ENCODE results near the gene SH3RF3. TPM values are rescaled to one million over a fixed set of nuclear protein-coding genes. Genes with fewer than 3 reads are reported as not detected.

Gene SH3RF3
- total and polyA plus RNA-seq, 10 of the 15 experiments (the other 5 are each of a cell fraction or from before 2014, with no cell fraction given) = 0.08 to 8.8 (median 2.3) TPM

- SMC1A ChIA-PET (ENCODE audit: uncharacterized antibody, unreplicated experiment) = interaction anchor here (0.5 to 2.1 kb wide), 4 partner anchors 8 to 172 kb away, joined by 3 to 4 read pairs (median 3); no protein-coding TSS in a partner anchor
- no peak for FAIRE-seq
- WGBS (ENCODE audit: insufficient coverage, insufficient replicate concordance, low lambda C conversion rate, missing lambda C conversion rate) = 56% methylated on average over 13 of the region's 13 CpGs
Measured at GRCh38 chr2:109435901-109436598, 307.0 kb downstream of the SH3RF3 start.

More at GRCh38 chr2:109435901-109436598, 307.0 kb downstream of the SH3RF3 start:
- ChIA-PET RAD21 (ENCODE audit: unreplicated experiment) (no interaction called here), POLR2A (no interaction called here), CTCF (interaction anchor here (1.6 kb wide), 1 partner anchor 74 kb away, joined by 5 read pairs; no protein-coding TSS in a partner anchor)
- TF ChIP-seq CHD4 (IDR thresholded peaks at IDR 0.05) (no peak), CEBPZ (IDR thresholded peaks at IDR 0.05; ENCODE audit: low read depth, low read length) (no peak), YBX1 (IDR thresholded peaks at IDR 0.05) (no peak), FOXK2 (IDR thresholded peaks at IDR 0.05) (no peak), NFIC (IDR thresholded peaks at IDR 0.05; ENCODE audit: low read depth, low read length) (no peak), HDAC6 (IDR thresholded peaks at IDR 0.05; ENCODE audit: unreplicated experiment) (no peak), MTA2 (IDR thresholded peaks at IDR 0.05; ENCODE audit: low read depth) (no peak), EZH2 (IDR thresholded peaks at IDR 0.05; ENCODE audit: borderline replicate concordance, control insufficient read depth, low read depth, low read length) (no peak), JUND (IDR thresholded peaks at IDR 0.05; ENCODE audit: low read depth, low read length) (no peak), MEF2B (IDR thresholded peaks at IDR 0.05; ENCODE audit: partially characterized antibody, poor library complexity, severe bottlenecking) (no peak)
- Histone ChIP-seq H3K79me2 (ENCODE audit: control insufficient read depth, insufficient read depth, low read length) (no peaks in the 10 kb centered on the region), H3K27me3 (replicated peaks in 1 of 2; ENCODE audit: control insufficient read depth in 2 of 2, insufficient read depth in 2 of 2, low read length in 1 of 2) (no peaks in the 10 kb centered on the region), H3K9ac (ENCODE audit: control insufficient read depth, insufficient read depth, low read length) (no peak overlapping the region), H3K4me1 (ENCODE audit: control insufficient read depth, insufficient read depth, low read length) (no peaks in the 10 kb centered on the region), H3K4me3 (no peak overlapping the region), H3K36me3 (ENCODE audit: control insufficient read depth in 2 of 2, insufficient read depth in 2 of 2, low read length in 1 of 2) (no peaks in the 10 kb centered on the region), H3K4me2 (ENCODE audit: control insufficient read depth, insufficient read depth) (no peak overlapping the region), H3K9me3 (replicated peaks; ENCODE audit: control insufficient read depth, insufficient read depth, low read length) (no peaks in the 10 kb centered on the region; the same call in 2 of the 3 replicates), H4K20me1 (ENCODE audit: control insufficient read depth, insufficient read depth) (no peaks in the 10 kb centered on the region), H3K27ac (ENCODE audit: control insufficient read depth, insufficient read depth) (no peak overlapping the region), H2AFZ (ENCODE audit: control insufficient read depth, low read depth, low read length) (no peak overlapping the region)
- ATAC-seq (no peak), DNase-seq (ENCODE audit: low read depth, low spot score) (no peak)
- BruUV-seq (replicated peaks) = no TSS peak
- in situ Hi-C loops (cut with MboI) = no loop called here
- intact Hi-C loops (cut with micrococcal nuclease; ENCODE audit: unreplicated experiment) = no loop called here

All from GM12878 (cell line).